SK-N-SH treated with all-trans-retinoic acid at 6 μM for 48 hours (cell line): ENCODE data around the gene GINS1.
A peak's percentile ranks its signal among the peaks of the same experiment; 100 is the strongest.

Experiments
- ATAC-seq: fragments of 200-7000 bp; cut with Tn5 transposase; 3 replicates; pipeline ENCODE4 v1.9.1; 2020; ENCODE audit warnings: mild to moderate bottlenecking, moderate library complexity
- BACH2 ChIP-seq: fragments of 250-450 bp; sonication (Bioruptor Pico); IDR thresholded peaks from 2 replicates; pipeline ENCODE4 v1.9.0; 2021; ENCODE audit warnings: mild to moderate bottlenecking, borderline replicate concordance
- CREB5 ChIP-seq: fragments of 250-450 bp; sonication (Bioruptor Pico); IDR thresholded peaks from 2 replicates; pipeline ENCODE4 v1.5.1; 2020; ENCODE audit warnings: low read depth, mild to moderate bottlenecking, moderate library complexity
- CSDC2 ChIP-seq: fragments of 250-450 bp; sonication (Bioruptor Pico); IDR thresholded peaks from 2 replicates; pipeline ENCODE4 v1.5.0; 2020; ENCODE audit warnings: mild to moderate bottlenecking, moderate library complexity
- CSRNP3 ChIP-seq: fragments of 250-450 bp; sonication (Bioruptor Pico); IDR thresholded peaks from 2 replicates; pipeline ENCODE4 v1.5.1; 2021; ENCODE audit warnings: mild to moderate bottlenecking, moderate library complexity
- ESRRG ChIP-seq: fragments of 250-450 bp; sonication (Bioruptor Pico); IDR thresholded peaks from 2 replicates; pipeline ENCODE4 v1.6.1; 2021; ENCODE audit warnings: mild to moderate bottlenecking
- GLIS3 ChIP-seq: fragments of 250-450 bp; sonication (Bioruptor Pico); IDR thresholded peaks from 2 replicates; pipeline ENCODE4 v1.5.0; 2020; ENCODE audit warnings: mild to moderate bottlenecking, moderate library complexity
- OSR1 ChIP-seq: fragments of 250-450 bp; sonication (Bioruptor Pico); IDR thresholded peaks from 2 replicates; pipeline ENCODE4 v1.8.0; 2022; ENCODE audit warnings: moderate library complexity, mild to moderate bottlenecking, inconsistent platforms
- PATZ1 ChIP-seq: fragments of 250-450 bp; sonication (Bioruptor Pico); IDR thresholded peaks from 2 replicates; pipeline ENCODE4 v1.8.0; 2020; ENCODE audit warnings: mild to moderate bottlenecking, moderate library complexity, borderline replicate concordance
- POU6F1 ChIP-seq: fragments of 250-450 bp; sonication (Bioruptor Pico); IDR thresholded peaks from 2 replicates; pipeline ENCODE4 v1.8.0; 2021; ENCODE audit warnings: low read depth, mild to moderate bottlenecking, moderate library complexity, borderline replicate concordance
- RARB ChIP-seq: fragments of 250-450 bp; sonication (Bioruptor Pico); IDR thresholded peaks from 2 replicates; pipeline ENCODE4 v1.8.0; 2021; ENCODE audit warnings: mild to moderate bottlenecking, moderate library complexity
- SNAI2 ChIP-seq: fragments of 250-450 bp; sonication (Bioruptor Pico); IDR thresholded peaks from 2 replicates; pipeline ENCODE4 v1.5.0; 2020; ENCODE audit warnings: mild to moderate bottlenecking, moderate library complexity
- TOX ChIP-seq: fragments of 250-450 bp; sonication (Bioruptor Pico); IDR thresholded peaks from 2 replicates; pipeline ENCODE4 v1.8.0; 2021; ENCODE audit warnings: mild to moderate bottlenecking, moderate library complexity, borderline replicate concordance
- TSHZ2 ChIP-seq: fragments of 250-450 bp; sonication (Bioruptor Pico); IDR thresholded peaks from 2 replicates; pipeline ENCODE4 v1.5.0; 2020; ENCODE audit warnings: mild to moderate bottlenecking, moderate library complexity
- ZC3H10 ChIP-seq: fragments of 250-450 bp; sonication (Bioruptor Pico); IDR thresholded peaks from 2 replicates; pipeline ENCODE4 v1.5.1; 2021; ENCODE audit warnings: mild to moderate bottlenecking, moderate library complexity
- ZFP3 ChIP-seq: fragments of 250-450 bp; sonication (Bioruptor Pico); IDR thresholded peaks from 2 replicates; pipeline ENCODE4 v1.5.0; 2020; ENCODE audit warnings: mild to moderate bottlenecking, moderate library complexity
- ZFP30 ChIP-seq: fragments of 450-650 bp; formaldehyde crosslinking; IDR thresholded peaks from 2 replicates; pipeline ENCODE4 v1.5.0; 2022; ENCODE audit warnings: mild to moderate bottlenecking, moderate library complexity
- ZNF70 ChIP-seq: fragments of 450-650 bp; formaldehyde crosslinking; IDR thresholded peaks from 2 replicates; pipeline ENCODE4 v1.5.0; 2020; ENCODE audit warnings: mild to moderate bottlenecking, moderate library complexity

GINS1 gene

GRCh38 chr20:25374842-25375241 is 32.6 kb upstream of the GINS1 start (continued):
- no peak for TF ChIP-seq TSHZ2
- TF ChIP-seq CREB5 (CRISPR knock-in tag) = no peak

GRCh38 chr20:25376236-25376635 is 31.2 kb upstream of the GINS1 start:
- no peak for ATAC-seq
- TF ChIP-seq OSR1 (CRISPR knock-in tag) = no peak
- no peak for TF ChIP-seq ZFP30
- TF ChIP-seq CSDC2 (CRISPR knock-in tag) = no peak
- TF ChIP-seq ZNF70 (CRISPR knock-in tag) = no peak
- no peak for TF ChIP-seq POU6F1 (CRISPR knock-in tag)
- TF ChIP-seq RARB (CRISPR knock-in tag) = no peak
- no peak for TF ChIP-seq CSRNP3 (CRISPR knock-in tag)
- TF ChIP-seq SNAI2 = no peak
- no peak for TF ChIP-seq ZC3H10 (CRISPR knock-in tag)
- no peak for TF ChIP-seq ZFP3 (CRISPR knock-in tag)

GRCh38 chr20:25376886-25377285 is 30.6 kb upstream of the GINS1 start:
- peak; percentile 40; the same call in 2 of the 3 replicates for ATAC-seq

GRCh38 chr20:25378189-25378883 is 29.1 kb upstream of the GINS1 start:
- no peak for TF ChIP-seq GLIS3 (CRISPR knock-in tag)
- TF ChIP-seq PATZ1 (CRISPR knock-in tag) = no peak
- no peak for TF ChIP-seq BACH2 (CRISPR knock-in tag)
- TF ChIP-seq, all 23 proteins: peak for 0
- ATAC-seq = no peak

More at GRCh38 chr20:25376886-25377285, 30.6 kb upstream of the GINS1 start:
- no peak for TF ChIP-seq TOX
- TF ChIP-seq SNAI2 = no peak

- ATAC-seq = no peak
- TF ChIP-seq SNAI2 (no peak), POU6F1 (CRISPR knock-in tag) (no peak), ESRRG (no peak), TOX (no peak), CREB5 (CRISPR knock-in tag) (no peak), ZFP30 (no peak), PATZ1 (CRISPR knock-in tag) (no peak), ZFP3 (CRISPR knock-in tag) (no peak), BACH2 (CRISPR knock-in tag) (no peak)
These were observed 28.4 kb upstream of the GINS1 start for GRCh38 chr20:25378884-25379733.
